Left ventricle myocardium inferior (tissue), 1 donor: Measurements from ENCODE around the gene HABP2. TPM values are rescaled to one million over a fixed set of nuclear protein-coding genes. Genes with fewer than 3 reads are reported as not detected.
A peak's percentile ranks its signal among the peaks of the same experiment; 100 is the strongest.

Experiments used
- DNase-seq: peaks from one replicate; pipeline ENCODE4 v3.0.0-alpha.2; 2020
- H3K27ac ChIP-seq: fragments of 200-600 bp; replicated peaks from 2 replicates; pipeline ENCODE4 v1.8.0; 2021
- H3K27me3 ChIP-seq: fragments of 200-600 bp; 2 replicates; pipeline ENCODE4 v1.8.0; 2021; ENCODE audit warnings: low read depth
- H3K36me3 ChIP-seq: fragments of 200-600 bp; 2 replicates; pipeline ENCODE4 v1.8.0; 2021
- H3K4me1 ChIP-seq: fragments of 200-600 bp; 2 replicates; pipeline ENCODE4 v1.8.0; 2021
- H3K4me3 ChIP-seq: fragments of 200-600 bp; 2 replicates; pipeline ENCODE4 v1.8.0; 2021; ENCODE audit warnings: mild to moderate bottlenecking, moderate library complexity
- H3K9me3 ChIP-seq: fragments of 200-600 bp; replicated peaks from 2 replicates; pipeline ENCODE4 v1.8.0; 2021
- CTCF ChIP-seq: fragments of 200-600 bp; IDR thresholded peaks from 2 replicates; pipeline ENCODE4 v1.8.0; 2021; ENCODE audit warnings: antibody characterized with exemption, mild to moderate bottlenecking, borderline replicate concordance
- intact Hi-C: fragments of 100-400 bp; cut with micrococcal nuclease; formaldehyde crosslinking; loops from one replicate; pipeline ENCODE4 v1.11.0; 2022
- total RNA-seq: library from RNA; stranded (reverse); fragmentation: NEBNext Ultra II Directional; extraction: Animal tissue kit (Norgen Biotek cat#: 25700); gene quantifications from one replicate; pipeline ENCODE4 v1.2.1, GENCODE V29; 2021
- donor health status: DM: no; HTN: yes; CAD: no; lungs with severe emphysema.

The HABP2 gene
- total RNA-seq, 1 donor from 2014 or later: not detected

- Histone ChIP-seq H3K36me3 (peaks cover 44% of the 10 kb centered on the region), H3K9me3 (no peaks in the 10 kb centered on the region), H3K4me3 (no peak overlapping the region), H3K4me1 (peaks cover 69% of the 10 kb centered on the region), H3K27me3 (peaks cover 16% of the 10 kb centered on the region), H3K27ac (peak overlapping the region; percentile 61)
- no peak for TF ChIP-seq CTCF
- DNase-seq: no peak
- intact Hi-C loops: no loop called here
Observed at GRCh38 chr10:113609704-113610108, 56.9 kb downstream of the HABP2 start.

- TF ChIP-seq CTCF: no peak
- H3K27me3 ChIP-seq: peaks cover 26% of the 10 kb centered on the region
- no peak for DNase-seq
- peaks cover 72% of the 10 kb centered on the region for H3K4me1 ChIP-seq
- H3K36me3 ChIP-seq: peaks cover 54% of the 10 kb centered on the region
- intact Hi-C loops: no loop called here
- H3K4me3 ChIP-seq: no peak overlapping the region
- H3K9me3 ChIP-seq: no peaks in the 10 kb centered on the region
- H3K27ac ChIP-seq: peak overlapping the region; percentile 61
Observed at GRCh38 chr10:113610631-113611601, 58.1 kb downstream of the HABP2 start.

GRCh38 chr10:113612154-113612553 lies 59.3 kb downstream of the HABP2 start:
- peak overlapping the region; percentile 61 for H3K27ac ChIP-seq
- peak; percentile 43 for DNase-seq
- no peak overlapping the region for H3K4me3 ChIP-seq
- peaks cover 37% of the 10 kb centered on the region for H3K27me3 ChIP-seq
- H3K4me1 ChIP-seq: peaks cover 71% of the 10 kb centered on the region
- no peak for TF ChIP-seq CTCF
- intact Hi-C loops: no loop called here
- H3K36me3 ChIP-seq: peaks cover 53% of the 10 kb centered on the region
- H3K9me3 ChIP-seq: no peaks in the 10 kb centered on the region

GRCh38 chr10:113613427-113613826 lies 60.6 kb downstream of the HABP2 start:
- no peaks in the 10 kb centered on the region for H3K9me3 ChIP-seq
- DNase-seq: no peak
- H3K27me3 ChIP-seq: peaks cover 48% of the 10 kb centered on the region
- peaks cover 61% of the 10 kb centered on the region for H3K36me3 ChIP-seq
- intact Hi-C loops: no loop called here
- H3K4me1 ChIP-seq: peaks cover 78% of the 10 kb centered on the region
- no peak for TF ChIP-seq CTCF
- H3K27ac ChIP-seq: peak overlapping the region; percentile 61
- no peak overlapping the region for H3K4me3 ChIP-seq

- Histone ChIP-seq H3K27me3 (peaks cover 52% of the 10 kb centered on the region), H3K36me3 (peaks cover 55% of the 10 kb centered on the region), H3K27ac (peak overlapping the region; percentile 61), H3K4me1 (peaks cover 85% of the 10 kb centered on the region), H3K9me3 (no peaks in the 10 kb centered on the region), H3K4me3 (no peak overlapping the region)
- TF ChIP-seq CTCF: no peak
- intact Hi-C loops: no loop called here
- no peak for DNase-seq
Observed at GRCh38 chr10:113613977-113614690, 61.3 kb downstream of the HABP2 start.
